H9 (cell line): ENCODE measurements around the gene RAPGEF6. TPM values are rescaled to one million over a fixed set of nuclear protein-coding genes. Genes with fewer than 3 reads are reported as not detected.

Experiments used
- DNase-seq: peaks from one replicate; pipeline ENCODE4 v3.0.0-alpha.2; 2017
- H2AFZ ChIP-seq: one replicate; pipeline ENCODE4 v1.6.1; 2013; ENCODE audit warnings: mild to moderate bottlenecking, low read length, control low read depth, moderate library complexity
- H2AK5ac ChIP-seq: 2 replicates; pipeline ENCODE4 v1.6.1; 2013; ENCODE audit warnings: low read length, control low read depth, mixed read lengths; ENCODE audit not compliant: insufficient read length
- H2BK120ac ChIP-seq: one replicate; pipeline ENCODE4 v1.6.1; 2013; ENCODE audit warnings: low read depth, mild to moderate bottlenecking, low read length, control low read depth, inconsistent platforms; ENCODE audit not compliant: poor library complexity, severe bottlenecking
- H2BK12ac ChIP-seq: 2 replicates; pipeline ENCODE4 v1.6.1; 2013; ENCODE audit warnings: low read length, control low read depth, mixed read lengths, low read depth; ENCODE audit not compliant: insufficient read length
- H2BK15ac ChIP-seq: 2 replicates; pipeline ENCODE4 v1.6.1; 2013; ENCODE audit warnings: low read depth, low read length, control low read depth
- H2BK20ac ChIP-seq: one replicate; pipeline ENCODE4 v1.6.1; 2013; ENCODE audit warnings: low read depth, mild to moderate bottlenecking, low read length, control low read depth, inconsistent platforms; ENCODE audit not compliant: poor library complexity, severe bottlenecking
- H2BK5ac ChIP-seq: 2 replicates; pipeline ENCODE4 v1.6.1; 2013; ENCODE audit warnings: low read length, control low read depth, mixed read lengths; ENCODE audit not compliant: insufficient read length
- H3K14ac ChIP-seq: 2 replicates; pipeline ENCODE4 v1.6.1; 2013; ENCODE audit warnings: low read length, control low read depth; ENCODE audit not compliant: insufficient read depth
- H3K18ac ChIP-seq: 2 replicates; pipeline ENCODE4 v1.6.1; 2013; ENCODE audit warnings: low read depth, mild to moderate bottlenecking, mixed read lengths, low read length, control low read depth; ENCODE audit not compliant: insufficient read length
- H3K23ac ChIP-seq: 2 replicates; pipeline ENCODE4 v1.6.1; 2013; ENCODE audit warnings: low read length, control low read depth, mixed read lengths, low read depth; ENCODE audit not compliant: insufficient read length
- H3K23me2 ChIP-seq: 2 replicates; pipeline ENCODE4 v1.6.1; 2013; ENCODE audit warnings: low read depth, mild to moderate bottlenecking, mixed read lengths, low read length, control low read depth; ENCODE audit not compliant: insufficient read length, poor library complexity, severe bottlenecking
- H3K27ac ChIP-seq: 2 replicates; pipeline ENCODE4 v1.5.1; 2013; ENCODE audit warnings: low read length, control low read depth, mixed read lengths, low read depth; ENCODE audit not compliant: insufficient read length
- H3K27me3 ChIP-seq: 2 replicates; pipeline ENCODE4 v1.6.1; 2013; ENCODE audit warnings: low read length, control low read depth, inconsistent platforms; ENCODE audit not compliant: insufficient read depth
- H3K4ac ChIP-seq: 2 replicates; pipeline ENCODE4 v1.6.1; 2013; ENCODE audit warnings: low read depth, mild to moderate bottlenecking, control low read depth, inconsistent platforms, low read length, moderate library complexity
- H3K4me1 ChIP-seq: 2 replicates; pipeline ENCODE4 v1.6.1; 2013; ENCODE audit warnings: low read length, control low read depth, inconsistent platforms; ENCODE audit not compliant: insufficient read depth
- H3K4me2 ChIP-seq: 2 replicates; pipeline ENCODE4 v1.6.1; 2013; ENCODE audit warnings: low read length, control low read depth, mixed read lengths; ENCODE audit not compliant: insufficient read length, insufficient read depth
- H3K56ac ChIP-seq: 2 replicates; pipeline ENCODE4 v1.6.1; 2013; ENCODE audit warnings: low read depth, mild to moderate bottlenecking, mixed read lengths, low read length, control low read depth; ENCODE audit not compliant: insufficient read length
- H3K79me1 ChIP-seq: 2 replicates; pipeline ENCODE4 v1.6.1; 2013; ENCODE audit warnings: low read depth, mild to moderate bottlenecking, moderate library complexity, low read length, control low read depth, inconsistent platforms; ENCODE audit not compliant: insufficient read depth, poor library complexity, severe bottlenecking
- H3K79me2 ChIP-seq: 2 replicates; pipeline ENCODE4 v1.6.1; 2013; ENCODE audit warnings: low read length, control low read depth, inconsistent platforms; ENCODE audit not compliant: insufficient read depth
- H3K9ac ChIP-seq: 2 replicates; pipeline ENCODE4 v1.6.1; 2013; ENCODE audit warnings: low read length, control low read depth, mixed read lengths; ENCODE audit not compliant: insufficient read length; ENCODE audit errors: extremely low read depth
- H3K9me3 ChIP-seq: one replicate; pipeline ENCODE4 v1.6.1; 2013; ENCODE audit warnings: low read depth, low read length, inconsistent platforms; ENCODE audit not compliant: control insufficient read depth
- H3T11ph ChIP-seq: one replicate; pipeline ENCODE4 v1.6.1; 2013; ENCODE audit warnings: mild to moderate bottlenecking, low read length, control low read depth, inconsistent platforms
- H4K20me1 ChIP-seq: one replicate; pipeline ENCODE4 v1.6.1; 2013; ENCODE audit not compliant: control insufficient read depth, insufficient read length, insufficient read depth
- H4K5ac ChIP-seq: 2 replicates; pipeline ENCODE4 v1.6.1; 2013; ENCODE audit warnings: low read depth, mild to moderate bottlenecking, mixed read lengths, low read length, control low read depth; ENCODE audit not compliant: insufficient read length
- H4K8ac ChIP-seq: replicated peaks from 2 replicates; pipeline ENCODE4 v1.6.1; 2013; ENCODE audit warnings: low read length, control low read depth, mixed read lengths, low read depth; ENCODE audit not compliant: insufficient read length
- H4K91ac ChIP-seq: 2 replicates; pipeline ENCODE4 v1.6.1; 2013; ENCODE audit warnings: low read depth, mild to moderate bottlenecking, moderate library complexity, mixed read lengths, low read length, control low read depth; ENCODE audit not compliant: insufficient read length
- H3K27ac Mint-ChIP-seq, 3 experiments: 2 replicates in 2 of 3; 3 replicates in 1 of 3; pipeline ENCODE4 v1.8.0; 2020 to 2021; ENCODE audit warnings: mixed read lengths in 3 of 3, mild to moderate bottlenecking in 1 of 3, moderate library complexity in 1 of 3
- H3K27me3 Mint-ChIP-seq: 2 replicates; pipeline ENCODE4 v1.8.0; 2021; ENCODE audit warnings: low read depth, mild to moderate bottlenecking, moderate library complexity, mixed read lengths
- H3K36me3 Mint-ChIP-seq, 3 experiments: 2 replicates in 2 of 3; 3 replicates in 1 of 3; pipeline ENCODE4 v1.8.0; 2020 to 2021; ENCODE audit warnings: low read depth in 3 of 3, mixed read lengths in 3 of 3; ENCODE audit not compliant: insufficient read depth in 1 of 3
- H3K4me1 Mint-ChIP-seq, 2 experiments: 2 replicates each; pipeline ENCODE4 v1.8.0; 2020; ENCODE audit warnings: mixed read lengths in 2 of 2
- H3K4me3 Mint-ChIP-seq, 2 experiments: 2 replicates in 1 of 2; 3 replicates in 1 of 2; pipeline ENCODE4 v1.8.0; 2020 to 2021; ENCODE audit warnings: mild to moderate bottlenecking in 2 of 2, mixed read lengths in 2 of 2, moderate library complexity in 1 of 2
- H3K9me3 Mint-ChIP-seq, 2 experiments: 2 replicates in 1 of 2; 3 replicates in 1 of 2; pipeline ENCODE4 v1.8.0; 2020; ENCODE audit warnings: mild to moderate bottlenecking in 2 of 2, mixed read lengths in 2 of 2, moderate library complexity in 1 of 2
- WGBS: extraction: QIAGEN DNeasy Blood & Tissue Kit; methylation state at CpG from one replicate; pipeline ENCODE4 v1.1.7; 2013; ENCODE audit warnings: missing lambda C conversion rate, low lambda C conversion rate, mixed read lengths; ENCODE audit not compliant: insufficient read length; ENCODE audit errors: extremely low coverage; 5-methylcytosine and 5-hydroxymethylcytosine counted together
- total RNA-seq: library from RNA; stranded (reverse); gene quantifications from 2 replicates; pipeline ENCODE4 v1.2.1, GENCODE V29; 2021
- TF ChIP-seq, protein P1 (sequence below): fragments of 200-600 bp; sonication (generic); conservative IDR thresholded peaks from 3 replicates; pipeline ENCODE4 v1.8.0; 2021; ENCODE audit warnings: antibody characterized with exemption, mild to moderate bottlenecking

RAPGEF6 gene
- total RNA-seq, 1 experiment from 2014 or later = 19.7 TPM

DNA sequence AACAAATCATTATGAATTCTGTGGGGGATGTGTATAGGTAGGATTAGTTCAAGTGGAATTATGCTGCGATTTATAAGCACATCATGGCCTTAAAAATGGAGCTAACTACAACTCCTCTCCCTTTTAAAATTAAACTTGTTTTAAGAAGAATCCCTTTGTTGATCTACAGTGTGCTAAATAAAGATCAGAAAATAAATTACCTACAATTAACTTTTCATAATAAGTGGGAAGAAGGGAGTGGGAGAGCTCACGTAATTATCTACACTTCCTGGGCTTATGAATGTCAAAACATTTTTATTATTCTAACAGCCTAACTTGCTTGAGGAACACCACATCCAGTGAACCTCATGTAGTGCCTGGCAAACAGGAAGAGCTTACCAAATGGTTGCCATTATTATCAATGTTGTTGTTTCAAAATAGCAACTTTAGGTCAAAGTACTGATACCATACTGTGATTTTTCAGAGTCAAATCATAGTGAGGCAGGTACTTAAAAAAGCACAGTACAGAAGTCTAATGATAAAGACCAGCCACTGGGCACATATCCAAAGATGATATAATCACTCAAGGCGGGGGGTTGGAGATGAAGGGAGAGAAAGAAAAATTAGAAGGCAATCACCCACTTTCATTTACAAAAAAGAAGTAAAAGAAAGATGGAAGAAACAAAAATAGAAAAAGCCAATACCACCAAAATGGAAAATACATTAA, 174.0 kb downstream of the RAPGEF6 start:
- Histone ChIP-seq H2AFZ (no peak overlapping the region), H3K23me2 (no peaks in the 10 kb centered on the region), H2BK12ac (no peak overlapping the region), H3K27ac (no peak overlapping the region), H3K27me3 (no peaks in the 10 kb centered on the region), H3K9ac (no peak overlapping the region), H3K4me2 (no peak overlapping the region), H2BK120ac (no peak overlapping the region), H3K9me3 (no peaks in the 10 kb centered on the region), H2BK15ac (no peak overlapping the region), H3K4ac (no peak overlapping the region), H4K91ac (no peak overlapping the region), H3K79me2 (no peaks in the 10 kb centered on the region), H3K79me1 (no peaks in the 10 kb centered on the region), H3K23ac (no peak overlapping the region), H4K5ac (no peak overlapping the region), H3T11ph (no peak overlapping the region), H3K4me1 (no peaks in the 10 kb centered on the region), H3K18ac (no peak overlapping the region), H2AK5ac (no peak overlapping the region), H4K8ac (no peak overlapping the region), H2BK5ac (no peak overlapping the region), H2BK20ac (no peak overlapping the region), H4K20me1 (no peaks in the 10 kb centered on the region), H3K14ac (no peak overlapping the region), H3K56ac (no peak overlapping the region)
- no CpG with 5 or more reads among the region's 3 CpGs for WGBS
- H3K9me3 Mint-ChIP-seq = no peaks in the 10 kb centered on the region; a peak in 1 of 5 replicates
- no peak overlapping the region for H3K27ac Mint-ChIP-seq
- H3K4me1 Mint-ChIP-seq = no peaks in the 10 kb centered on the region
- H3K27me3 Mint-ChIP-seq = no peaks in the 10 kb centered on the region
- TF ChIP-seq, protein P1, sequence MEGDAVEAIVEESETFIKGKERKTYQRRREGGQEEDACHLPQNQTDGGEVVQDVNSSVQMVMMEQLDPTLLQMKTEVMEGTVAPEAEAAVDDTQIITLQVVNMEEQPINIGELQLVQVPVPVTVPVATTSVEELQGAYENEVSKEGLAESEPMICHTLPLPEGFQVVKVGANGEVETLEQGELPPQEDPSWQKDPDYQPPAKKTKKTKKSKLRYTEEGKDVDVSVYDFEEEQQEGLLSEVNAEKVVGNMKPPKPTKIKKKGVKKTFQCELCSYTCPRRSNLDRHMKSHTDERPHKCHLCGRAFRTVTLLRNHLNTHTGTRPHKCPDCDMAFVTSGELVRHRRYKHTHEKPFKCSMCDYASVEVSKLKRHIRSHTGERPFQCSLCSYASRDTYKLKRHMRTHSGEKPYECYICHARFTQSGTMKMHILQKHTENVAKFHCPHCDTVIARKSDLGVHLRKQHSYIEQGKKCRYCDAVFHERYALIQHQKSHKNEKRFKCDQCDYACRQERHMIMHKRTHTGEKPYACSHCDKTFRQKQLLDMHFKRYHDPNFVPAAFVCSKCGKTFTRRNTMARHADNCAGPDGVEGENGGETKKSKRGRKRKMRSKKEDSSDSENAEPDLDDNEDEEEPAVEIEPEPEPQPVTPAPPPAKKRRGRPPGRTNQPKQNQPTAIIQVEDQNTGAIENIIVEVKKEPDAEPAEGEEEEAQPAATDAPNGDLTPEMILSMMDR = no peak
- no peak for DNase-seq
- no peak overlapping the region for H3K4me3 Mint-ChIP-seq
- H3K36me3 Mint-ChIP-seq = peaks cover 5 to 22% (median 10%) of the 10 kb centered on the region in 3 experiments
